Measurements from ENCODE around the gene SULT1A2. TPM values are rescaled to one million over a fixed set of nuclear protein-coding genes. Genes with fewer than 3 reads are reported as not detected.

Gene SULT1A2
- total RNA-seq = 0.19 TPM in 1 of 2 replicates, not detected in the other

GRCh38 chr16:28596840-28597691 lies at the start of gene SULT1A2:
Gene SULT1A2, minus strand, starts transcription at chr16:28597050. Its CDS starts 1,120 bp downstream, at chr16:28595930.

GRCh38 chr16:28637765-28638164 lies 40.9 kb upstream of the SULT1A2 start, which contains the start of gene NPIPB8:
Gene NPIPB8, plus strand, starts transcription at chr16:28638065. Its CDS starts 296 bp downstream, at chr16:28638361.

GRCh38 chr16:28609631-28610594 lies 13.1 kb upstream of the SULT1A2 start, which contains the start of gene SULT1A1:
Gene SULT1A1, minus strand, starts transcription at chr16:28610044. Its CDS starts 1,189 bp downstream, at chr16:28608855.

GRCh38 chr16:28553776-28554633 lies 42.8 kb downstream of the SULT1A2 start, which contains the start of gene SGF29:
Gene SGF29, plus strand, starts transcription at chr16:28553920. Its CDS starts 27,150 bp downstream, at chr16:28581070.

Other genes starting within 250 kb of the SULT1A2 start
- gene NPIPB6, start 233.5 kb downstream of the SULT1A2 start, total RNA-seq = 1.1 TPM in 1 of 2 replicates, not detected in the other
- gene EIF3CL, start 193.2 kb downstream of the SULT1A2 start, total RNA-seq = 103 and 118 TPM in 2 replicates
- not detected in 2 replicates for gene NPIPB7, start 124.7 kb downstream of the SULT1A2 start, total RNA-seq
- gene CLN3, start 105.0 kb downstream of the SULT1A2 start, total RNA-seq = 20.8 and 22.2 TPM in 2 replicates
- not detected in 2 replicates for gene APOBR, start 102.4 kb downstream of the SULT1A2 start, total RNA-seq
- not detected in 2 replicates for gene IL27, start 90.2 kb downstream of the SULT1A2 start, total RNA-seq
- 0.33 and 2.4 TPM in 2 replicates for gene NUPR1, start 58.1 kb downstream of the SULT1A2 start, total RNA-seq
- gene SGF29, start 43.1 kb downstream of the SULT1A2 start, total RNA-seq = 7.1 and 12.1 TPM in 2 replicates
- 3.2 and 7.8 TPM in 2 replicates for gene SULT1A1, start 13.0 kb upstream of the SULT1A2 start, total RNA-seq
- 0.10 and 0.33 TPM in 2 replicates for gene NPIPB8, start 41.0 kb upstream of the SULT1A2 start, total RNA-seq
- gene EIF3C, start 114.4 kb upstream of the SULT1A2 start, total RNA-seq = 84.9 and 123 TPM in 2 replicates
- 4.1 and 4.9 TPM in 2 replicates for gene NPIPB9, start 154.7 kb upstream of the SULT1A2 start, total RNA-seq
- 69.8 and 80.0 TPM in 2 replicates for gene ATXN2L, start 225.9 kb upstream of the SULT1A2 start, total RNA-seq
- gene TUFM, start 249.3 kb upstream of the SULT1A2 start, total RNA-seq = 145 TPM in 2 replicates